ENCODE data around the gene METTL26.

DNA sequence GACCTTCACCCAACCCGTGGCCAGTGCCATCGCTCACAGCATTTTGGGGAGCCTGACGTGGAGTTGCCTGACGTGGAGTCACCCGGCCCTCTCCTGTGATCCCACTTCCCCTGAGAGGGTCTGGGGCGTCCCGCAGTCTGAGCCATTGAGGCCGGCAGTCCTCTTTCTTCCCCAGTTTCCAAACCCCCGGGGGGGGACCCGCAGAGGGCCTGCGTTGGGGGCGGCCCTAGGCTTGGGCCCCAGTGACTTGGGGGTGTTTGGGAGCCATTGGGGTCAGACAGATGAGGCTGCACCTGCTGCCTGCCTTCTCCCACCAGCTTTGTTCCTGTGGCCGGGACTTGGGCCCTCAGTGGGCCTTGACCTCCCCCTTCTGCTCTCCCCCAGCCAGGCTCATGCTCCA lies 33.6 kb upstream of the METTL26 start:
- TF ChIP-seq, protein P1, sequence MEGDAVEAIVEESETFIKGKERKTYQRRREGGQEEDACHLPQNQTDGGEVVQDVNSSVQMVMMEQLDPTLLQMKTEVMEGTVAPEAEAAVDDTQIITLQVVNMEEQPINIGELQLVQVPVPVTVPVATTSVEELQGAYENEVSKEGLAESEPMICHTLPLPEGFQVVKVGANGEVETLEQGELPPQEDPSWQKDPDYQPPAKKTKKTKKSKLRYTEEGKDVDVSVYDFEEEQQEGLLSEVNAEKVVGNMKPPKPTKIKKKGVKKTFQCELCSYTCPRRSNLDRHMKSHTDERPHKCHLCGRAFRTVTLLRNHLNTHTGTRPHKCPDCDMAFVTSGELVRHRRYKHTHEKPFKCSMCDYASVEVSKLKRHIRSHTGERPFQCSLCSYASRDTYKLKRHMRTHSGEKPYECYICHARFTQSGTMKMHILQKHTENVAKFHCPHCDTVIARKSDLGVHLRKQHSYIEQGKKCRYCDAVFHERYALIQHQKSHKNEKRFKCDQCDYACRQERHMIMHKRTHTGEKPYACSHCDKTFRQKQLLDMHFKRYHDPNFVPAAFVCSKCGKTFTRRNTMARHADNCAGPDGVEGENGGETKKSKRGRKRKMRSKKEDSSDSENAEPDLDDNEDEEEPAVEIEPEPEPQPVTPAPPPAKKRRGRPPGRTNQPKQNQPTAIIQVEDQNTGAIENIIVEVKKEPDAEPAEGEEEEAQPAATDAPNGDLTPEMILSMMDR (IDR thresholded peaks at IDR 0.05), result no peak
- TF ChIP-seq EZH2 (IDR thresholded peaks at IDR 0.05) (no peak), EZH2phosphoT487 (IDR thresholded peaks at IDR 0.05) (no peak)
